Nephron progenitor cell (in vitro differentiated cells): Measurements from ENCODE around the gene OR9Q1.

Experiments
- DNase-seq: peaks from one replicate; pipeline ENCODE4 v3.0.0; 2021
- H3K27ac Mint-ChIP-seq: 2 replicates; pipeline ENCODE4 v1.8.0; 2021; ENCODE audit warnings: mild to moderate bottlenecking, moderate library complexity, mixed read lengths
- H3K27me3 Mint-ChIP-seq: 2 replicates; pipeline ENCODE4 v1.8.0; 2021; ENCODE audit warnings: mild to moderate bottlenecking, low read depth, mixed read lengths; ENCODE audit not compliant: poor library complexity
- H3K36me3 Mint-ChIP-seq: 2 replicates; pipeline ENCODE4 v1.8.0; 2021; ENCODE audit warnings: low read depth, mixed read lengths
- H3K4me1 Mint-ChIP-seq: 2 replicates; pipeline ENCODE4 v1.8.0; 2021; ENCODE audit warnings: mixed read lengths
- H3K4me3 Mint-ChIP-seq: 2 replicates; pipeline ENCODE4 v1.8.0; 2021; ENCODE audit warnings: mild to moderate bottlenecking, moderate library complexity, mixed read lengths
- H3K9me3 Mint-ChIP-seq: 2 replicates; pipeline ENCODE4 v1.8.0; 2021; ENCODE audit warnings: mild to moderate bottlenecking, moderate library complexity, mixed read lengths
- TF ChIP-seq, protein P1 (sequence below): fragments of 200-600 bp; sonication (generic); IDR thresholded peaks from 2 replicates; pipeline ENCODE4 v1.5.0; 2021; ENCODE audit warnings: antibody characterized with exemption

OR9Q1 gene

DNA sequence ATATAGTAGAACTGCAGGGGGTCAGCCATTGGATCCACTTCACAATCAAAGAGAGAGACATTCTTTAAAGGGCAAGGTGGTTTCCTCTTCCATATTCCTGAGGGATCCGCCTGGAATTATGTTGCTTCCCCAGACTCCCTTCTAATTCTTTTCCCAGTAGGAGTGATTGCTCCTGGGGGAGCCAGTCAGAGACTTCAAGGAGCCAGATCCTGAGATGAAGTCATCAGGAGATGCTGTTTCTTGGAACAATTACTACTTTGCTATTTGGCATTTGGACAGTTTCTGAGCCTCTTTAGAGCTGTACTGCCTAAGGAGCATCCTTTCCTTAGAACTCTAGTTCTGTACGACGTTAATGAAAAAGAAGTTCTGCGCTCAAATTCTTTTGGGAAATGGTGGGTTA lies 163.3 kb downstream of the OR9Q1 start:
- no peaks in the 10 kb centered on the region for H3K9me3 Mint-ChIP-seq

DNA sequence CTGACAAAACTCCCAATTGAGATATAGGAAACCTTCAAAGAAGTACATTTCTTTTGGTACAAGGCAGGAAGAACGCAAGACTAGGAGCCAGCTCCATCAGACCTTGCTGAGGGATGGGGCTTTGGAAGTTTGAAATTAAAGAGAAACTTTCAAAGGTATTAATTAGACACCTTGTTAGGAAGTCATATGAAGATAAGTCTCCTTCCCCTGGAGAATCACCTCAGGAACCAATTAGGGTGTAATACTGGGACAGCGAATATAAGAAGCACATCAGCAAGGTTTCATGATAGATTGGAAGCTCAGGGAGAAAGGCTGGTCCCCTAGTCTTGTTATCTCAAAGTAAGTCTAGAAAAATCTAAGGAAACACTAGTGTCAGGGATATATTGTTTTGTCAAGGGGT lies 165.1 kb downstream of the OR9Q1 start, which contains the start of gene OR9Q2:
Gene OR9Q2 (plus strand): TSS at position 301 of the 400 bp plus-strand sequence. CDS start 1,421 bp downstream, outside the sequence.
- Mint-ChIP-seq H3K9me3 (no peaks in the 10 kb centered on the region), H3K27ac (no peak within 1 kb of the TSS), H3K4me1 (no peaks in the 10 kb centered on the region), H3K36me3 (no peaks in the 10 kb centered on the region), H3K4me3 (no peak within 1 kb of the TSS), H3K27me3 (no peaks in the 10 kb centered on the region)
- TF ChIP-seq, protein P1, sequence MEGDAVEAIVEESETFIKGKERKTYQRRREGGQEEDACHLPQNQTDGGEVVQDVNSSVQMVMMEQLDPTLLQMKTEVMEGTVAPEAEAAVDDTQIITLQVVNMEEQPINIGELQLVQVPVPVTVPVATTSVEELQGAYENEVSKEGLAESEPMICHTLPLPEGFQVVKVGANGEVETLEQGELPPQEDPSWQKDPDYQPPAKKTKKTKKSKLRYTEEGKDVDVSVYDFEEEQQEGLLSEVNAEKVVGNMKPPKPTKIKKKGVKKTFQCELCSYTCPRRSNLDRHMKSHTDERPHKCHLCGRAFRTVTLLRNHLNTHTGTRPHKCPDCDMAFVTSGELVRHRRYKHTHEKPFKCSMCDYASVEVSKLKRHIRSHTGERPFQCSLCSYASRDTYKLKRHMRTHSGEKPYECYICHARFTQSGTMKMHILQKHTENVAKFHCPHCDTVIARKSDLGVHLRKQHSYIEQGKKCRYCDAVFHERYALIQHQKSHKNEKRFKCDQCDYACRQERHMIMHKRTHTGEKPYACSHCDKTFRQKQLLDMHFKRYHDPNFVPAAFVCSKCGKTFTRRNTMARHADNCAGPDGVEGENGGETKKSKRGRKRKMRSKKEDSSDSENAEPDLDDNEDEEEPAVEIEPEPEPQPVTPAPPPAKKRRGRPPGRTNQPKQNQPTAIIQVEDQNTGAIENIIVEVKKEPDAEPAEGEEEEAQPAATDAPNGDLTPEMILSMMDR: no peak
- no peak for DNase-seq

More for the DNA sequence above, 163.3 kb downstream of the OR9Q1 start:
- H3K36me3 Mint-ChIP-seq: no peaks in the 10 kb centered on the region
- DNase-seq: no peak
- TF ChIP-seq, protein P1: no peak
- H3K27ac Mint-ChIP-seq: no peak overlapping the region
- no peak overlapping the region for H3K4me3 Mint-ChIP-seq
- no peaks in the 10 kb centered on the region for H3K4me1 Mint-ChIP-seq
- no peaks in the 10 kb centered on the region for H3K27me3 Mint-ChIP-seq

DNA sequence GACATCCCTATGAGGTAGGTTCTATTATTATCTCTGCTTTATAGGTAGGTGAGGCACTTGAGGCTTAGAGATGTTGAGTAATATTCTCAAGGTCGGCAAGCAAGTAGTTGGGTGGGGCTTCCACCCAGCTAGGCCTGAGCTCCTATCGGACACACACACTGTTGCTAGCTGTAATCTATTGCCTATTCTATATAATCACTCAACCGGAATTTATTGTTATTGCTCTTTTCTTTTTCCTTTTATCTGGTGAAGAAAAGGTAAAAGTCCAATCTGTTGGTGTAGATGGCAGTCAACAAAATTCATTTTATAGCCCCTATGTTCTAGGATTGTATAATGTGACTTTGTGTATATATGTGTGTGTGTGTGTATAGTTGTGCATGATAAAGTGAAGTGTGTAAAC lies 168.5 kb downstream of the OR9Q1 start:
- Mint-ChIP-seq H3K27me3 (peaks cover 4% of the 10 kb centered on the region), H3K4me1 (no peaks in the 10 kb centered on the region), H3K9me3 (peaks cover 6% of the 10 kb centered on the region)

DNA sequence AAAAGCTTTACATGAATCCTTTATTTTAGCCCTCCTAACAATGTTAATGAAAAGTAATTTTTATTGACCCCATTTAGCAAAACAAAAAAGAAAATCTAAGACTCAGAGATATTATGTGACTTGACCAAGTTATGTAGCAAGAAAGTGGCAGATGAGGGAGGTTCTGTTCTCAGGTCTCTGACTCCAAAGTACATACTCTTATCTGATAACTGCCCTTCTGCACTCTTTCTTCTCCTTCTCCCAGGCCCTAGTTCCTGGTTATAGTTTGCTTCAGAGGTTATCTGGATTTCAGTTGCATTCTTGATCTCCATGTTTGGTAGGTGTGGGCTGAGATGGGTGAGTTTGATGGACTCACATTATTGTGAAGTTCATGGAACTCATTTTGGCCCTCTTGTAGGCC lies 169.7 kb downstream of the OR9Q1 start:
- H3K27me3 Mint-ChIP-seq: peaks cover 4% of the 10 kb centered on the region
- H3K4me3 Mint-ChIP-seq: no peak overlapping the region
- no peaks in the 10 kb centered on the region for H3K4me1 Mint-ChIP-seq
- H3K9me3 Mint-ChIP-seq: peaks cover 12% of the 10 kb centered on the region
- DNase-seq: no peak
- TF ChIP-seq, protein P1: no peak
- no peak overlapping the region for H3K27ac Mint-ChIP-seq
- H3K36me3 Mint-ChIP-seq: no peaks in the 10 kb centered on the region

More for the DNA sequence above, 168.5 kb downstream of the OR9Q1 start:
- Mint-ChIP-seq H3K4me3 (no peak overlapping the region), H3K36me3 (no peaks in the 10 kb centered on the region), H3K27ac (no peak overlapping the region)
- no peak for DNase-seq
- TF ChIP-seq, protein P1: no peak

DNA sequence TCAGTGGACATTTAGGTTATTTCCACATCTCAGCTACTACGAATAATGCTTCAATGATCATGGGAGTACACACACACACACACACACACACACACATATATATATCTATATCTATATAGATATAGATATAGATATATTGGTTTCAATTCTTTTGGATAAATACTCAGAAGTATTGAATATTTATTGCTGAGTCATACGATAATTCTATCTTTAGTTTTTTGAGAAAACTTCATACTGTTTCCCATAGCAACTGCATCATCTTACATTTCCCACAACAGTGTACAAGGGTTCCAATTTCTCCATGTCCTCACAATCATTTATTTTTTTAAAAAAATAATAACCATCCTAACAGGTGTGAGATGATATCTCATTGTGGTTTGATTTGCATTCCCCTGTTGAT lies 172.3 kb downstream of the OR9Q1 start:
- Mint-ChIP-seq H3K9me3 (peaks cover 12% of the 10 kb centered on the region), H3K27ac (no peak overlapping the region), H3K27me3 (peaks cover 4% of the 10 kb centered on the region), H3K4me1 (no peaks in the 10 kb centered on the region), H3K4me3 (no peak overlapping the region), H3K36me3 (no peaks in the 10 kb centered on the region)
- DNase-seq: no peak
- TF ChIP-seq, protein P1: no peak

DNA sequence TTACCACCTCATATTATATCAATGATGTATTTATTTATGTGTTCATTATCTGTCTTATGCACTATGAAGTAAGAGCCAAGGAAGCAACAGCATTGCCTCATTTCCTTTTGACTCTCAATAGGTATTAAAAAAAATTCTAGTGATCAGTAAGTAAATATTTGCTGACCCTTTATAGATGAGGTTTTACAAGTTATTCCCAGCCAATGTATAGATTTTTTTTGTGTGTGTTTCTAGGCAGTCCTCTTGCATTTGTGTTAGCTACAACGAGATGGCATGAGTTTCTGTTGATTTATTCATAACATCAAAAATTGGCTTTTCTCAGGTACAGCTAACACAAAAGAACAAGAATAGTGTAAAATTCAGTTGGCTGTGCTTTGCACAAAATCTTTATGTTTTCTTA lies 175.6 kb downstream of the OR9Q1 start:
- no peaks in the 10 kb centered on the region for H3K36me3 Mint-ChIP-seq
- H3K9me3 Mint-ChIP-seq: peaks cover 12% of the 10 kb centered on the region
- peaks cover 4% of the 10 kb centered on the region for H3K27me3 Mint-ChIP-seq
- TF ChIP-seq, protein P1: no peak
- no peaks in the 10 kb centered on the region for H3K4me1 Mint-ChIP-seq
- no peak for DNase-seq
- H3K4me3 Mint-ChIP-seq: no peak overlapping the region
- H3K27ac Mint-ChIP-seq: no peak overlapping the region
